HEK293 (cell line): Measurements from ENCODE around the gene CCDC71L.

Source experiments
- CTCF ChIA-PET: fragments of 350-600 bp; formaldehyde crosslinking; extraction: SDS; loops from one replicate; lab custom pipeline; 2021; ENCODE audit warnings: antibody characterized with exemption; lab: Yijun Ruan, JAX
- POLR2A ChIA-PET: fragments of 300-600 bp; formaldehyde crosslinking; extraction: SDS; loops from one replicate; lab custom pipeline; 2020; ENCODE audit warnings: antibody characterized with exemption, inconsistent platforms; lab: Yijun Ruan, JAX
- H3K27ac ChIP-seq: fragments of 200-500 bp; sonication (Bioruptor generic); 2 replicates; pipeline ENCODE4 v1.5.1; 2014; ENCODE audit warnings: low read depth, low read length, control low read depth, inconsistent platforms; ENCODE audit errors: extremely low read depth
- H3K36me3 ChIP-seq, 2 experiments: fragments of 200-500 bp in 1 of 2; sonication (Bioruptor generic) in 1 of 2; 1 replicate in 1 of 2; 2 replicates in 1 of 2; pipeline ENCODE4 v1.5.1; 2014 to 2017; ENCODE audit warnings: inconsistent platforms in 2 of 2, low read length in 2 of 2; ENCODE audit not compliant: control insufficient read depth in 2 of 2, insufficient read depth in 1 of 2
- H3K4me1 ChIP-seq: fragments of 200-500 bp; sonication (Bioruptor generic); 2 replicates; pipeline ENCODE4 v1.5.1; 2014; ENCODE audit warnings: mild to moderate bottlenecking, low read length, inconsistent platforms; ENCODE audit not compliant: control insufficient read depth, insufficient read depth
- H3K4me3 ChIP-seq: 2 replicates; pipeline ENCODE4 v1.5.1; 2011; ENCODE audit warnings: low read depth, mild to moderate bottlenecking, control low read depth, low read length, moderate library complexity
- H3K9me3 ChIP-seq: fragments of 200-500 bp; sonication (Bioruptor generic); 2 replicates; pipeline ENCODE4 v1.5.1; 2014; ENCODE audit warnings: low read depth, low read length, inconsistent platforms; ENCODE audit not compliant: control insufficient read depth, insufficient read depth
- GLI4 ChIP-seq: fragments of 450-650 bp; formaldehyde crosslinking; IDR thresholded peaks from 2 replicates; pipeline ENCODE4 v1.5.1; 2016; ENCODE audit warnings: missing biosample characterization, missing genetic modification characterization
- KLF1 ChIP-seq: fragments of 450-650 bp; formaldehyde crosslinking; IDR thresholded peaks from 2 replicates; pipeline ENCODE4 v1.5.1; 2016; ENCODE audit warnings: missing biosample characterization, missing genetic modification characterization
- KLF8 ChIP-seq: fragments of 450-650 bp; formaldehyde crosslinking; IDR thresholded peaks from 2 replicates; pipeline ENCODE4 v1.5.1; 2016; ENCODE audit warnings: missing biosample characterization, missing genetic modification characterization
- OVOL3 ChIP-seq: fragments of 450-650 bp; formaldehyde crosslinking; IDR thresholded peaks from 2 replicates; pipeline ENCODE4 v1.5.1; 2016; ENCODE audit warnings: missing biosample characterization, missing genetic modification characterization
- ZBTB17 ChIP-seq: fragments of 450-650 bp; formaldehyde crosslinking; IDR thresholded peaks from 2 replicates; pipeline ENCODE4 v1.5.1; 2016; ENCODE audit warnings: missing biosample characterization, missing genetic modification characterization
- ZFP41 ChIP-seq: fragments of 450-650 bp; formaldehyde crosslinking; IDR thresholded peaks from 2 replicates; pipeline ENCODE4 v1.5.1; 2016; ENCODE audit warnings: missing biosample characterization, missing genetic modification characterization, borderline replicate concordance
- ZNF10 ChIP-seq: fragments of 450-650 bp; formaldehyde crosslinking; IDR thresholded peaks from 2 replicates; pipeline ENCODE4 v1.5.1; 2017; ENCODE audit warnings: missing biosample characterization, missing genetic modification characterization
- ZNF174 ChIP-seq: fragments of 450-650 bp; formaldehyde crosslinking; IDR thresholded peaks from 2 replicates; pipeline ENCODE4 v1.5.0; 2017; ENCODE audit warnings: missing biosample characterization, mild to moderate bottlenecking, missing genetic modification characterization
- ZNF184 ChIP-seq: fragments of 450-650 bp; IDR thresholded peaks from 2 replicates; pipeline ENCODE4 v1.5.1; 2018; ENCODE audit warnings: missing biosample characterization, mild to moderate bottlenecking, missing genetic modification characterization
- ZNF19 ChIP-seq: fragments of 450-650 bp; formaldehyde crosslinking; IDR thresholded peaks from 2 replicates; pipeline ENCODE4; 2016; ENCODE audit warnings: missing biosample characterization, missing genetic modification characterization, low read depth
- ZNF292 ChIP-seq: fragments of 450-650 bp; formaldehyde crosslinking; IDR thresholded peaks from 2 replicates; pipeline ENCODE4 v1.5.1; 2016; ENCODE audit warnings: low read depth, missing biosample characterization, missing genetic modification characterization, borderline replicate concordance
- ZNF391 ChIP-seq: fragments of 450-650 bp; formaldehyde crosslinking; IDR thresholded peaks from 2 replicates; pipeline ENCODE4 v1.5.1; 2016; ENCODE audit warnings: low read depth, missing biosample characterization, missing genetic modification characterization, borderline replicate concordance
- ZNF404 ChIP-seq: fragments of 450-650 bp; formaldehyde crosslinking; IDR thresholded peaks from 2 replicates; pipeline ENCODE4 v1.5.1; 2017; ENCODE audit warnings: missing biosample characterization, missing genetic modification characterization
- ZNF560 ChIP-seq: fragments of 450-650 bp; formaldehyde crosslinking; IDR thresholded peaks from 2 replicates; pipeline ENCODE4 v1.5.1; 2017; ENCODE audit warnings: missing biosample characterization, missing genetic modification characterization, borderline replicate concordance
- ZNF658 ChIP-seq: fragments of 450-650 bp; formaldehyde crosslinking; IDR thresholded peaks from 2 replicates; pipeline ENCODE4; 2016; ENCODE audit warnings: missing biosample characterization, missing genetic modification characterization
- ZNF776 ChIP-seq: fragments of 450-650 bp; formaldehyde crosslinking; IDR thresholded peaks from 2 replicates; pipeline ENCODE4 v1.5.0; 2017; ENCODE audit warnings: missing biosample characterization, missing genetic modification characterization, borderline replicate concordance
- TF ChIP-seq, protein P1 (sequence below): fragments of 450-650 bp; formaldehyde crosslinking; IDR thresholded peaks from 2 replicates; pipeline ENCODE4 v1.5.1; 2016; ENCODE audit warnings: missing biosample characterization, missing genetic modification characterization
- TF ChIP-seq, protein P2 (sequence below): fragments of 450-650 bp; formaldehyde crosslinking; IDR thresholded peaks from 2 replicates; pipeline ENCODE4 v1.5.1; 2016; ENCODE audit warnings: missing biosample characterization, missing genetic modification characterization
- TF ChIP-seq, protein P3 (sequence below): fragments of 450-650 bp; formaldehyde crosslinking; IDR thresholded peaks from 2 replicates; pipeline ENCODE4 v1.5.0; 2017; ENCODE audit warnings: missing biosample characterization, missing genetic modification characterization, borderline replicate concordance
- TF ChIP-seq, protein P4 (sequence below): fragments of 450-650 bp; formaldehyde crosslinking; IDR thresholded peaks from 2 replicates; pipeline ENCODE4 v1.5.1; 2016; ENCODE audit warnings: missing biosample characterization, missing genetic modification characterization

Gene CCDC71L

DNA sequence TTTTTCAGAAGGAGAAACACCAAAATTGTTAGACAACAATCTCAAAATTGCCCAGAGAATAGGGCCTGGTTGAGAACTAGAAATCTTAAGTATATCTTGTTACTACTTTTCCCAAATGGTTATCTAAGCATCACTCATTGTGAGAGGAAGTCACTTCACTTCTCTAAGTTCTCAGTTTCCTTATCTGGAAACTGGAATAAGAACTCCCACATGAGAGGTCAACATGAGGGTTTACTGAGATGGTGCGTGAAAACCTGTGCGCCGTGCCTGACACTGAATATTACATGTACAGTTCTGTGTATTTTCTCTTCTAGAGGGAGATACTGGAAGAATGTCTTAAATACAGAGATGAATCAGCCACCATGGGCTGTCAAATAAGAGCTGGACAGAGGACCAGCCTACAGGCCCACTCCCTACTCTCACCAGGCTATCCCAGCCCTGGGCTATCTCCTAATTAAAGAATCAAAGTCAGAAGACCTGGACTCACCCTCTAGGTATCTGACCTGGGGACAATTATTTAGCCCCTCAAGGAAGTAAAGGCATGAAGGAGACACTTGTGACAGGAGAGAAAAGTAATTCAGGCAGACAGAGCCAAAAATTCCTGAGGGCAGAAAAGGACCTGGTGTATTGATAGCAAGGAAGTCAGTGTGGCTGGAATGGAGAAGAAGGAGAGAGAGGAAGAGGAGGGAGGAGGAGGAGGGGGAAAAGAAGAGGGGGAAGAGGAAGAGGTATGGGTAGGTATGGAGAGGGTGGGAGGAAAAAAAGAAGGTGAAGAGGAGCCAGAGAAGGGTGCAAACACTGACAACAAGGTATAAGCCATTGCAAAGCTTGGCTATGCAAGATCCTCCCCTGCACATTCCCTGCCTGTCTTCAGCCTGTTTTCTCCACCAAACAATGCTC, 44.9 kb downstream of the CCDC71L start:
- H3K36me3 ChIP-seq = no peaks in the 10 kb centered on the region
- H3K9me3 ChIP-seq = no peaks in the 10 kb centered on the region
- H3K4me1 ChIP-seq = no peaks in the 10 kb centered on the region
- ChIA-PET POLR2A (no interaction called here), CTCF (no interaction called here)
- no peak overlapping the region for H3K4me3 ChIP-seq
- no peak overlapping the region for H3K27ac ChIP-seq
- TF ChIP-seq ZNF19 (tag by site-specific recombination) (no peak), ZNF391 (no peak), ZNF184 (tag by site-specific recombination) (no peak), ZNF292 (tag by site-specific recombination) (no peak), KLF1 (tag by site-specific recombination) (no peak), ZNF174 (tag by site-specific recombination) (no peak), ZFP41 (tag by site-specific recombination) (no peak), ZBTB17 (tag by site-specific recombination) (no peak), ZNF560 (tag by site-specific recombination) (no peak), GLI4 (no peak), KLF8 (no peak), ZNF10 (tag by site-specific recombination) (no peak), ZNF658 (tag by site-specific recombination) (no peak), ZNF404 (tag by site-specific recombination) (no peak), ZNF776 (tag by site-specific recombination) (no peak), OVOL3 (no peak)
- TF ChIP-seq, protein P1, sequence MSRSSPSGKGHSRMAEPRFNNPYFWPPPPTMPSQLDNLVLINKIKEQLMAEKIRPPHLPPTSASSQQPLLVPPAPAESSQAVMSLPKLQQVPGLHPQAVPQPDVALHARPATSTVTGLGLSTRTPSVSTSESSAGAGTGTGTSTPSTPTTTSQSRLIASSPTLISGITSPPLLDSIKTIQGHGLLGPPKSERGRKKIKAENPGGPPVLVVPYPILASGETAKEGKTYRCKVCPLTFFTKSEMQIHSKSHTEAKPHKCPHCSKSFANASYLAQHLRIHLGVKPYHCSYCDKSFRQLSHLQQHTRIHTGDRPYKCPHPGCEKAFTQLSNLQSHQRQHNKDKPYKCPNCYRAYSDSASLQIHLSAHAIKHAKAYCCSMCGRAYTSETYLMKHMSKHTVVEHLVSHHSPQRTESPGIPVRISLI (tag by site-specific recombination) = no peak
- TF ChIP-seq, protein P2, sequence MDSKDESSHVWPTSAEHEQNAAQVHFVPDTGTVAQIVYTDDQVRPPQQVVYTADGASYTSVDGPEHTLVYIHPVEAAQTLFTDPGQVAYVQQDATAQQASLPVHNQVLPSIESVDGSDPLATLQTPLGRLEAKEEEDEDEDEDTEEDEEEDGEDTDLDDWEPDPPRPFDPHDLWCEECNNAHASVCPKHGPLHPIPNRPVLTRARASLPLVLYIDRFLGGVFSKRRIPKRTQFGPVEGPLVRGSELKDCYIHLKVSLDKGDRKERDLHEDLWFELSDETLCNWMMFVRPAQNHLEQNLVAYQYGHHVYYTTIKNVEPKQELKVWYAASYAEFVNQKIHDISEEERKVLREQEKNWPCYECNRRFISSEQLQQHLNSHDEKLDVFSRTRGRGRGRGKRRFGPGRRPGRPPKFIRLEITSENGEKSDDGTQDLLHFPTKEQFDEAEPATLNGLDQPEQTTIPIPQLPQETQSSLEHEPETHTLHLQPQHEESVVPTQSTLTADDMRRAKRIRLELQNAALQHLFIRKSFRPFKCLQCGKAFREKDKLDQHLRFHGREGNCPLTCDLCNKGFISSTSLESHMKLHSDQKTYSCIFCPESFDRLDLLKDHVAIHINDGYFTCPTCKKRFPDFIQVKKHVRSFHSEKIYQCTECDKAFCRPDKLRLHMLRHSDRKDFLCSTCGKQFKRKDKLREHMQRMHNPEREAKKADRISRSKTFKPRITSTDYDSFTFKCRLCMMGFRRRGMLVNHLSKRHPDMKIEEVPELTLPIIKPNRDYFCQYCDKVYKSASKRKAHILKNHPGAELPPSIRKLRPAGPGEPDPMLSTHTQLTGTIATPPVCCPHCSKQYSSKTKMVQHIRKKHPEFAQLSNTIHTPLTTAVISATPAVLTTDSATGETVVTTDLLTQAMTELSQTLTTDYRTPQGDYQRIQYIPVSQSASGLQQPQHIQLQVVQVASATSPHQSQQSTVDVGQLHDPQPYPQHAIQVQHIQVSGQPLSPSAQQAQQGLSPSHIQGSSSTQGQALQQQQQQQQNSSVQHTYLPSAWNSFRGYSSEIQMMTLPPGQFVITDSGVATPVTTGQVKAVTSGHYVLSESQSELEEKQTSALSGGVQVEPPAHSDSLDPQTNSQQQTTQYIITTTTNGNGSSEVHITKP (tag by site-specific recombination) = no peak
- TF ChIP-seq, protein P3, sequence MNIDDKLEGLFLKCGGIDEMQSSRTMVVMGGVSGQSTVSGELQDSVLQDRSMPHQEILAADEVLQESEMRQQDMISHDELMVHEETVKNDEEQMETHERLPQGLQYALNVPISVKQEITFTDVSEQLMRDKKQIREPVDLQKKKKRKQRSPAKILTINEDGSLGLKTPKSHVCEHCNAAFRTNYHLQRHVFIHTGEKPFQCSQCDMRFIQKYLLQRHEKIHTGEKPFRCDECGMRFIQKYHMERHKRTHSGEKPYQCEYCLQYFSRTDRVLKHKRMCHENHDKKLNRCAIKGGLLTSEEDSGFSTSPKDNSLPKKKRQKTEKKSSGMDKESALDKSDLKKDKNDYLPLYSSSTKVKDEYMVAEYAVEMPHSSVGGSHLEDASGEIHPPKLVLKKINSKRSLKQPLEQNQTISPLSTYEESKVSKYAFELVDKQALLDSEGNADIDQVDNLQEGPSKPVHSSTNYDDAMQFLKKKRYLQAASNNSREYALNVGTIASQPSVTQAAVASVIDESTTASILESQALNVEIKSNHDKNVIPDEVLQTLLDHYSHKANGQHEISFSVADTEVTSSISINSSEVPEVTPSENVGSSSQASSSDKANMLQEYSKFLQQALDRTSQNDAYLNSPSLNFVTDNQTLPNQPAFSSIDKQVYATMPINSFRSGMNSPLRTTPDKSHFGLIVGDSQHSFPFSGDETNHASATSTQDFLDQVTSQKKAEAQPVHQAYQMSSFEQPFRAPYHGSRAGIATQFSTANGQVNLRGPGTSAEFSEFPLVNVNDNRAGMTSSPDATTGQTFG (tag by site-specific recombination) = no peak
- TF ChIP-seq, protein P4, sequence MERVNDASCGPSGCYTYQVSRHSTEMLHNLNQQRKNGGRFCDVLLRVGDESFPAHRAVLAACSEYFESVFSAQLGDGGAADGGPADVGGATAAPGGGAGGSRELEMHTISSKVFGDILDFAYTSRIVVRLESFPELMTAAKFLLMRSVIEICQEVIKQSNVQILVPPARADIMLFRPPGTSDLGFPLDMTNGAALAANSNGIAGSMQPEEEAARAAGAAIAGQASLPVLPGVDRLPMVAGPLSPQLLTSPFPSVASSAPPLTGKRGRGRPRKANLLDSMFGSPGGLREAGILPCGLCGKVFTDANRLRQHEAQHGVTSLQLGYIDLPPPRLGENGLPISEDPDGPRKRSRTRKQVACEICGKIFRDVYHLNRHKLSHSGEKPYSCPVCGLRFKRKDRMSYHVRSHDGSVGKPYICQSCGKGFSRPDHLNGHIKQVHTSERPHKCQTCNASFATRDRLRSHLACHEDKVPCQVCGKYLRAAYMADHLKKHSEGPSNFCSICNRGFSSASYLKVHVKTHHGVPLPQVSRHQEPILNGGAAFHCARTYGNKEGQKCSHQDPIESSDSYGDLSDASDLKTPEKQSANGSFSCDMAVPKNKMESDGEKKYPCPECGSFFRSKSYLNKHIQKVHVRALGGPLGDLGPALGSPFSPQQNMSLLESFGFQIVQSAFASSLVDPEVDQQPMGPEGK (tag by site-specific recombination) = no peak
